ENCODE results near the gene ARHGEF17.

ARHGEF17 gene

GRCh38 chr11:73281796-73282660 lies 26.0 kb upstream of the ARHGEF17 start:
- TF ChIP-seq YY1 (IDR thresholded peaks at IDR 0.05; ENCODE audit: insufficient read depth, insufficient read length) = no peak
- TF ChIP-seq SUZ12 (IDR thresholded peaks at IDR 0.05; ENCODE audit: extremely low read depth, insufficient read depth, insufficient read length) = no peak
- TF ChIP-seq ZNF274 (IDR thresholded peaks at IDR 0.05; ENCODE audit: low read depth, low read length) = no peak
- no peaks in the 10 kb centered on the region for H3K27me3 ChIP-seq (ENCODE audit: insufficient read depth, insufficient read length)
- H3K4me3 ChIP-seq (ENCODE audit: insufficient read length, low read depth) = no peak overlapping the region
- no peaks in the 10 kb centered on the region for H3K36me3 ChIP-seq (ENCODE audit: insufficient read depth, insufficient read length, low read length)
- H3K9me3 ChIP-seq (ENCODE audit: insufficient read depth, low read length) = no peaks in the 10 kb centered on the region
- DNase-seq (ENCODE audit: low read depth, low spot score) = no peak
- H3K4me1 ChIP-seq (ENCODE audit: insufficient read depth, insufficient read length) = no peaks in the 10 kb centered on the region
- H3K9ac ChIP-seq (ENCODE audit: insufficient read length, low read depth) = no peak overlapping the region

GRCh38 chr11:73283276-73284000 lies 24.6 kb upstream of the ARHGEF17 start:
- Histone ChIP-seq H3K9me3 (ENCODE audit: insufficient read depth, low read length) (no peaks in the 10 kb centered on the region), H3K27me3 (ENCODE audit: insufficient read depth, insufficient read length) (no peaks in the 10 kb centered on the region), H3K9ac (ENCODE audit: insufficient read length, low read depth) (no peak overlapping the region), H3K4me3 (ENCODE audit: insufficient read length, low read depth) (no peak overlapping the region), H3K4me1 (ENCODE audit: insufficient read depth, insufficient read length) (no peaks in the 10 kb centered on the region), H3K36me3 (ENCODE audit: insufficient read depth, insufficient read length, low read length) (no peaks in the 10 kb centered on the region)
- DNase-seq (ENCODE audit: low read depth, low spot score) = no peak
- TF ChIP-seq SUZ12 (IDR thresholded peaks at IDR 0.05; ENCODE audit: extremely low read depth, insufficient read depth, insufficient read length) (no peak), YY1 (IDR thresholded peaks at IDR 0.05; ENCODE audit: insufficient read depth, insufficient read length) (no peak), ZNF274 (IDR thresholded peaks at IDR 0.05; ENCODE audit: low read depth, low read length) (no peak)

GRCh38 chr11:73284106-73284505 lies 24.0 kb upstream of the ARHGEF17 start:
- Histone ChIP-seq H3K4me3 (ENCODE audit: insufficient read length, low read depth) (no peak overlapping the region), H3K9me3 (ENCODE audit: insufficient read depth, low read length) (no peaks in the 10 kb centered on the region), H3K36me3 (ENCODE audit: insufficient read depth, insufficient read length, low read length) (no peaks in the 10 kb centered on the region), H3K9ac (ENCODE audit: insufficient read length, low read depth) (no peak overlapping the region), H3K4me1 (ENCODE audit: insufficient read depth, insufficient read length) (peaks cover 2% of the 10 kb centered on the region), H3K27me3 (ENCODE audit: insufficient read depth, insufficient read length) (no peaks in the 10 kb centered on the region)
- TF ChIP-seq SUZ12 (IDR thresholded peaks at IDR 0.05; ENCODE audit: extremely low read depth, insufficient read depth, insufficient read length) (no peak), ZNF274 (IDR thresholded peaks at IDR 0.05; ENCODE audit: low read depth, low read length) (no peak), YY1 (IDR thresholded peaks at IDR 0.05; ENCODE audit: insufficient read depth, insufficient read length) (no peak)
- no peak for DNase-seq (ENCODE audit: low read depth, low spot score)

- no peak overlapping the region for H3K4me3 ChIP-seq (ENCODE audit: insufficient read length, low read depth)
- H3K36me3 ChIP-seq (ENCODE audit: insufficient read depth, insufficient read length, low read length) = no peaks in the 10 kb centered on the region
- DNase-seq (ENCODE audit: low read depth, low spot score) = no peak
- no peak overlapping the region for H3K9ac ChIP-seq (ENCODE audit: insufficient read length, low read depth)
- H3K9me3 ChIP-seq (ENCODE audit: insufficient read depth, low read length) = no peaks in the 10 kb centered on the region
- H3K27me3 ChIP-seq (ENCODE audit: insufficient read depth, insufficient read length) = no peaks in the 10 kb centered on the region
- peaks cover 4% of the 10 kb centered on the region for H3K4me1 ChIP-seq (ENCODE audit: insufficient read depth, insufficient read length)
- TF ChIP-seq YY1 (IDR thresholded peaks at IDR 0.05; ENCODE audit: insufficient read depth, insufficient read length) = no peak
- TF ChIP-seq SUZ12 (IDR thresholded peaks at IDR 0.05; ENCODE audit: extremely low read depth, insufficient read depth, insufficient read length) = no peak
- TF ChIP-seq ZNF274 (IDR thresholded peaks at IDR 0.05; ENCODE audit: low read depth, low read length) = no peak
These were observed 22.4 kb upstream of the ARHGEF17 start for GRCh38 chr11:73285721-73286120.

- Histone ChIP-seq H3K27me3 (ENCODE audit: insufficient read depth, insufficient read length) (no peaks in the 10 kb centered on the region), H3K36me3 (ENCODE audit: insufficient read depth, insufficient read length, low read length) (no peaks in the 10 kb centered on the region), H3K4me1 (ENCODE audit: insufficient read depth, insufficient read length) (peaks cover 4% of the 10 kb centered on the region), H3K4me3 (ENCODE audit: insufficient read length, low read depth) (no peak overlapping the region), H3K9ac (ENCODE audit: insufficient read length, low read depth) (no peak overlapping the region), H3K9me3 (ENCODE audit: insufficient read depth, low read length) (no peaks in the 10 kb centered on the region)
- TF ChIP-seq YY1 (IDR thresholded peaks at IDR 0.05; ENCODE audit: insufficient read depth, insufficient read length) = no peak
- TF ChIP-seq ZNF274 (IDR thresholded peaks at IDR 0.05; ENCODE audit: low read depth, low read length) = no peak
- no peak for TF ChIP-seq SUZ12 (IDR thresholded peaks at IDR 0.05; ENCODE audit: extremely low read depth, insufficient read depth, insufficient read length)
- no peak for DNase-seq (ENCODE audit: low read depth, low spot score)
These were observed 21.8 kb upstream of the ARHGEF17 start for GRCh38 chr11:73286240-73286810.

GRCh38 chr11:73287400-73288101 lies 20.5 kb upstream of the ARHGEF17 start:
- Histone ChIP-seq H3K9me3 (ENCODE audit: insufficient read depth, low read length) (no peaks in the 10 kb centered on the region), H3K36me3 (ENCODE audit: insufficient read depth, insufficient read length, low read length) (no peaks in the 10 kb centered on the region), H3K27me3 (ENCODE audit: insufficient read depth, insufficient read length) (no peaks in the 10 kb centered on the region), H3K4me1 (ENCODE audit: insufficient read depth, insufficient read length) (peaks cover 5% of the 10 kb centered on the region), H3K4me3 (ENCODE audit: insufficient read length, low read depth) (no peak overlapping the region), H3K9ac (ENCODE audit: insufficient read length, low read depth) (no peak overlapping the region)
- TF ChIP-seq YY1 (IDR thresholded peaks at IDR 0.05; ENCODE audit: insufficient read depth, insufficient read length) (no peak), SUZ12 (IDR thresholded peaks at IDR 0.05; ENCODE audit: extremely low read depth, insufficient read depth, insufficient read length) (no peak), ZNF274 (IDR thresholded peaks at IDR 0.05; ENCODE audit: low read depth, low read length) (no peak)
- no peak for DNase-seq (ENCODE audit: low read depth, low spot score)
